Mesendoderm (in vitro differentiated cells): Measurements from ENCODE around the gene SPTBN5.

ENCODE experiments used
- DNase-seq: peaks from one replicate; pipeline ENCODE4 v3.0.0; 2013
- H2AK5ac ChIP-seq: 2 replicates; pipeline ENCODE4 v1.6.1; 2013; ENCODE audit warnings: low read length, inconsistent platforms
- H2BK120ac ChIP-seq: 2 replicates; pipeline ENCODE4 v1.6.1; 2013; ENCODE audit warnings: low read depth, mild to moderate bottlenecking, low read length, moderate library complexity, mixed read lengths
- H2BK15ac ChIP-seq: replicated peaks from 2 replicates; pipeline ENCODE4 v1.6.1; 2013; ENCODE audit warnings: low read depth, mild to moderate bottlenecking, moderate library complexity
- H2BK5ac ChIP-seq: 2 replicates; pipeline ENCODE4 v1.6.1; 2013; ENCODE audit warnings: low read length, inconsistent platforms
- H3K18ac ChIP-seq: 2 replicates; pipeline ENCODE4 v1.6.1; 2013; ENCODE audit warnings: mild to moderate bottlenecking, low read length, mixed read lengths
- H3K23ac ChIP-seq: one replicate; pipeline ENCODE4 v1.6.1; 2013; ENCODE audit warnings: low read length
- H3K27ac ChIP-seq: 2 replicates; pipeline ENCODE4 v1.5.1; 2013; ENCODE audit warnings: low read depth, mild to moderate bottlenecking, inconsistent platforms, low read length, moderate library complexity
- H3K27me3 ChIP-seq: 2 replicates; pipeline ENCODE4 v1.6.1; 2013; ENCODE audit warnings: low read length, control low read depth, mild to moderate bottlenecking, inconsistent platforms; ENCODE audit not compliant: insufficient read depth, poor library complexity
- H3K36me3 ChIP-seq: 2 replicates; pipeline ENCODE4 v1.6.1; 2013; ENCODE audit warnings: low read length, inconsistent platforms; ENCODE audit not compliant: control insufficient read depth, insufficient read depth
- H3K4ac ChIP-seq: one replicate; pipeline ENCODE4 v1.6.1; 2013; ENCODE audit warnings: low read depth, mild to moderate bottlenecking, low read length, moderate library complexity
- H3K4me1 ChIP-seq: 2 replicates; pipeline ENCODE4 v1.6.1; 2013; ENCODE audit warnings: low read depth, low read length, inconsistent platforms; ENCODE audit not compliant: control insufficient read depth
- H3K4me2 ChIP-seq: 2 replicates; pipeline ENCODE4 v1.6.1; 2013; ENCODE audit warnings: low read length
- H3K4me3 ChIP-seq: 2 replicates; pipeline ENCODE4 v1.5.1; 2013; ENCODE audit warnings: mild to moderate bottlenecking, low read length
- H3K56ac ChIP-seq: one replicate; pipeline ENCODE4 v1.6.1; 2013; ENCODE audit warnings: low read length
- H3K79me1 ChIP-seq: 2 replicates; pipeline ENCODE4 v1.6.1; 2013; ENCODE audit warnings: low read length, inconsistent platforms
- H3K79me2 ChIP-seq: 2 replicates; pipeline ENCODE4 v1.6.1; 2013; ENCODE audit warnings: mild to moderate bottlenecking, low read length; ENCODE audit not compliant: control insufficient read depth, insufficient read depth
- H3K9ac ChIP-seq: 2 replicates; pipeline ENCODE4 v1.6.1; 2013; ENCODE audit warnings: low read length, inconsistent platforms
- H4K5ac ChIP-seq: one replicate; pipeline ENCODE4 v1.6.1; 2013; ENCODE audit warnings: low read length
- H4K8ac ChIP-seq: one replicate; pipeline ENCODE4 v1.6.1; 2013; ENCODE audit warnings: low read depth, mild to moderate bottlenecking, control low read depth, low read length, moderate library complexity
- WGBS: extraction: QIAGEN DNeasy Blood & Tissue Kit; methylation state at CpG from one replicate; pipeline ENCODE4 v1.1.7; 2013; ENCODE audit warnings: low lambda C conversion rate, missing lambda C conversion rate; ENCODE audit not compliant: insufficient coverage; ENCODE audit errors: extremely low coverage; 5-methylcytosine and 5-hydroxymethylcytosine counted together

The SPTBN5 gene

GRCh38 chr15:41825145-41825544 is 68.7 kb downstream of the SPTBN5 start:
- no peaks in the 10 kb centered on the region for H3K36me3 ChIP-seq
- no CpG with 5 or more reads among the region's 10 CpGs for WGBS

GRCh38 chr15:41824062-41824745 is 69.6 kb downstream of the SPTBN5 start:
- WGBS, result no CpG with 5 or more reads among the region's 19 CpGs
- Histone ChIP-seq H2BK15ac (no peak overlapping the region), H2AK5ac (no peak overlapping the region), H3K56ac (no peak overlapping the region), H3K4ac (no peak overlapping the region), H4K8ac (no peak overlapping the region), H3K79me1 (no peaks in the 10 kb centered on the region), H2BK5ac (no peak overlapping the region), H3K4me3 (no peak overlapping the region), H3K27me3 (no peaks in the 10 kb centered on the region), H3K23ac (no peak overlapping the region), H3K36me3 (no peaks in the 10 kb centered on the region), H3K18ac (no peak overlapping the region), H3K79me2 (no peaks in the 10 kb centered on the region), H4K5ac (no peak overlapping the region), H3K4me1 (peaks cover 2% of the 10 kb centered on the region), H3K9ac (no peak overlapping the region), H3K27ac (no peak overlapping the region), H2BK120ac (no peak overlapping the region), H3K4me2 (no peak overlapping the region)
- no peak for DNase-seq

More at GRCh38 chr15:41825145-41825544, 68.7 kb downstream of the SPTBN5 start:
- Histone ChIP-seq H4K8ac (no peak overlapping the region), H3K79me1 (no peaks in the 10 kb centered on the region), H3K18ac (no peak overlapping the region), H2BK15ac (no peak overlapping the region), H3K4me2 (no peak overlapping the region), H2BK120ac (no peak overlapping the region), H3K79me2 (no peaks in the 10 kb centered on the region), H4K5ac (no peak overlapping the region), H3K4ac (no peak overlapping the region), H2AK5ac (no peak overlapping the region), H3K4me1 (peaks cover 2% of the 10 kb centered on the region), H3K27me3 (no peaks in the 10 kb centered on the region), H3K4me3 (no peak overlapping the region), H2BK5ac (no peak overlapping the region), H3K23ac (no peak overlapping the region), H3K27ac (no peak overlapping the region), H3K9ac (no peak overlapping the region), H3K56ac (no peak overlapping the region)
- DNase-seq, result no peak

DNA sequence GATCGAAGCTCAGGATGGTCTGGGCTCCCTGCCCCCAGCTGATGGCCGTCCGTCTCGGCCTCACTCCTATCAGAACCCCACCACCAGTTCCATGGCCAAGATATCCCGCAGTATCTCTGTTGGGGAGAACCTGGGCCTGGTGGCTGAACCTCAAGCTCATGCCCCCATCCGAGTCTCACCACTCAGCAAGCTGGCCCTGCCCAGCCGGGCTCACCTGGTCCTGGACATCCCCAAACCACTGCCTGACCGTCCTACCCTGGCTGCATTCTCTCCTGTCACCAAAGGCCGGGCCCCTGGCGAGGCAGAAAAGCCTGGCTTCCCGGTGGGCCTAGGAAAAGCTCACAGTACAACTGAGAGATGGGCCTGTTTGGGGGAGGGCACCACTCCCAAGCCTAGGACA is 70.4 kb downstream of the SPTBN5 start:
- Histone ChIP-seq H3K79me1 (no peaks in the 10 kb centered on the region), H2BK15ac (no peak overlapping the region), H2AK5ac (no peak overlapping the region), H3K27ac (no peak overlapping the region), H4K8ac (no peak overlapping the region), H3K4me2 (no peak overlapping the region), H3K4ac (no peak overlapping the region), H3K4me3 (no peak overlapping the region), H3K9ac (no peak overlapping the region), H3K27me3 (no peaks in the 10 kb centered on the region), H3K18ac (no peak overlapping the region), H3K56ac (no peak overlapping the region), H2BK5ac (no peak overlapping the region), H4K5ac (no peak overlapping the region), H3K36me3 (no peaks in the 10 kb centered on the region), H2BK120ac (no peak overlapping the region), H3K4me1 (no peaks in the 10 kb centered on the region), H3K23ac (no peak overlapping the region), H3K79me2 (no peaks in the 10 kb centered on the region)
- no CpG with 5 or more reads among the region's 11 CpGs for WGBS
- no peak for DNase-seq

- Histone ChIP-seq H3K4me2 (no peak overlapping the region), H3K4ac (no peak overlapping the region), H2AK5ac (no peak overlapping the region), H3K79me1 (no peaks in the 10 kb centered on the region), H2BK15ac (no peak overlapping the region), H2BK5ac (no peak overlapping the region), H3K79me2 (no peaks in the 10 kb centered on the region), H2BK120ac (no peak overlapping the region), H3K27me3 (no peaks in the 10 kb centered on the region), H4K5ac (no peak overlapping the region), H3K27ac (no peak overlapping the region), H3K23ac (no peak overlapping the region), H3K9ac (no peak overlapping the region), H3K56ac (no peak overlapping the region), H4K8ac (no peak overlapping the region), H3K36me3 (no peaks in the 10 kb centered on the region), H3K4me1 (no peaks in the 10 kb centered on the region), H3K18ac (no peak overlapping the region), H3K4me3 (no peak overlapping the region)
- no CpG with 5 or more reads among the region's 6 CpGs for WGBS
- no peak for DNase-seq
Measured at GRCh38 chr15:41822957-41823356, 70.9 kb downstream of the SPTBN5 start.

DNA sequence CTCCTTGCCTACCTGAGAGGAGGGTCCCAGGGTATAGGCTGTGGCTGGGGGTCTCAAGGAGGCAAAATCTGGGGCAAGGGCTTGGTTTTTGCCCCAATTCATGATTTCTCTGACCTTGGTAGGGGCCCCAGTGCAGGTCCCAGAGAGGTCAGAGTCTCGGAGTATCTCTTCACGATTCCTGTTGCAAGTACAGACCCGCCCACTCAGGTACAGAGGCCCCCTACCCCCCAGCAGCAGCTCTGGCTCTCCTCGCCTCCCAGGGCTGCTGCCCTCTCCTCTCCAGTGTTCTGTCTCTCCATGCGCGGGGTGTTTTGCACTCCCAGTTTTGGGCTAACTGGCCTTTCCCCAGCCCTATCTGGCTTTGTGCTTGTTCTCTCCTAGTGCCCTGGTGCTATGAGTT is 71.4 kb downstream of the SPTBN5 start:
- H2AK5ac ChIP-seq, result no peak overlapping the region
- H3K9ac ChIP-seq, result no peak overlapping the region
- H3K4me1 ChIP-seq, result no peaks in the 10 kb centered on the region
- no peaks in the 10 kb centered on the region for H3K27me3 ChIP-seq
- H3K23ac ChIP-seq, result no peak overlapping the region
- WGBS, result no CpG with 5 or more reads among the region's 6 CpGs
- H3K79me2 ChIP-seq, result no peaks in the 10 kb centered on the region
- H3K27ac ChIP-seq, result no peak overlapping the region
- no peak overlapping the region for H4K8ac ChIP-seq
- no peaks in the 10 kb centered on the region for H3K36me3 ChIP-seq
- H3K79me1 ChIP-seq, result no peaks in the 10 kb centered on the region
- no peak overlapping the region for H2BK120ac ChIP-seq
- H3K18ac ChIP-seq, result no peak overlapping the region
- H2BK15ac ChIP-seq, result no peak overlapping the region
- H3K4me3 ChIP-seq, result no peak overlapping the region
- H3K4ac ChIP-seq, result no peak overlapping the region
- no peak overlapping the region for H2BK5ac ChIP-seq
- no peak for DNase-seq
- H3K4me2 ChIP-seq, result no peak overlapping the region
- no peak overlapping the region for H4K5ac ChIP-seq
- H3K56ac ChIP-seq, result no peak overlapping the region

DNA sequence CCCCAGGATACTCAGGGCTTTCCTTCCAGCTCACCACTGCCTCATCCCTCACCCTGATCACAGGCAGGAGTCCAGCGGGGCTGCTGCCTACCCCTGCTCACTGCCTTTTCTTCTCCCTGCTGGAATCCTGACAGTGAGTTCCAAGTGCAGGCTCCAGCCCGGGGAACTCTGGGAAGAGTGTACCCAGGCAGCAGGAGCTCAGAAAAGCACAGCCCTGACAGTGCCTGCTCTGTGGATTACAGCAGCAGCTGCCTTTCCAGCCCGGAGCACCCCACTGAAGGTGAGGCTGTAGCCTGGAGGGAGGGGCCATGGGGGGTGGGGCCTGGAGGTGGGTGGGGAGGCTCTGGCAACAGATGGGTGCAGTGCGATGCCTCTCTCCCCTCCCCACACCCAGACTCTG is 72.0 kb downstream of the SPTBN5 start:
- Histone ChIP-seq H3K23ac (no peak overlapping the region), H2AK5ac (no peak overlapping the region), H3K18ac (no peak overlapping the region), H4K5ac (no peak overlapping the region), H3K79me1 (no peaks in the 10 kb centered on the region), H3K27ac (no peak overlapping the region), H3K4me3 (no peak overlapping the region), H3K4me2 (no peak overlapping the region), H2BK120ac (no peak overlapping the region), H3K79me2 (no peaks in the 10 kb centered on the region), H3K9ac (no peak overlapping the region), H3K36me3 (no peaks in the 10 kb centered on the region), H2BK5ac (no peak overlapping the region), H2BK15ac (no peak overlapping the region), H4K8ac (no peak overlapping the region), H3K56ac (no peak overlapping the region), H3K4me1 (no peaks in the 10 kb centered on the region), H3K27me3 (no peaks in the 10 kb centered on the region), H3K4ac (no peak overlapping the region)
- no peak for DNase-seq
- WGBS, result no CpG with 5 or more reads among the region's 4 CpGs
